OCI-LY1 (cell line): ENCODE results near the gene NALCN.

ENCODE experiments used
- H2AFZ ChIP-seq: fragments of 200-600 bp; sonication (generic), shearing (Covaris generic); 2 replicates; pipeline ENCODE4 v1.6.0; 2014; ENCODE audit warnings: antibody characterized with exemption, mild to moderate bottlenecking, low read length
- H3F3A ChIP-seq: fragments of 200-600 bp; sonication (generic), shearing (Covaris generic); 2 replicates; pipeline ENCODE4 v1.6.0; 2014; ENCODE audit warnings: mild to moderate bottlenecking, antibody characterized with exemption, low read length, moderate library complexity; ENCODE audit not compliant: insufficient read depth
- H3K27ac ChIP-seq: fragments of 200-600 bp; sonication (generic); 2 replicates; pipeline ENCODE4 v1.5.1; 2014; ENCODE audit warnings: low read length, mixed run types, mild to moderate bottlenecking, low read depth; ENCODE audit not compliant: poor library complexity, severe bottlenecking
- H3K27me3 ChIP-seq: fragments of 200-600 bp; sonication (generic); 2 replicates; pipeline ENCODE4 v1.6.0; 2014; ENCODE audit warnings: antibody characterized with exemption, mild to moderate bottlenecking, low read length, moderate library complexity; ENCODE audit not compliant: insufficient read depth
- H3K36me3 ChIP-seq: fragments of 200-600 bp; sonication (generic); 2 replicates; pipeline ENCODE4 v1.6.1; 2014; ENCODE audit warnings: mild to moderate bottlenecking, antibody characterized with exemption, low read length, moderate library complexity, mixed read lengths; ENCODE audit not compliant: insufficient read depth
- H3K4me1 ChIP-seq: fragments of 200-600 bp; sonication (generic); 2 replicates; pipeline ENCODE4 v1.5.1; 2014; ENCODE audit warnings: mild to moderate bottlenecking, low read length, moderate library complexity; ENCODE audit not compliant: insufficient read depth, severe bottlenecking
- H3K4me2 ChIP-seq: fragments of 200-600 bp; sonication (generic), shearing (Covaris generic); 2 replicates; pipeline ENCODE4 v1.6.1; 2014; ENCODE audit warnings: low read length
- H3K4me3 ChIP-seq: fragments of 200-600 bp; sonication (generic); 2 replicates; pipeline ENCODE4 v1.5.1; 2014; ENCODE audit warnings: low read length, low read depth, mild to moderate bottlenecking, mixed read lengths; ENCODE audit not compliant: poor library complexity, severe bottlenecking
- H3K79me2 ChIP-seq: fragments of 200-600 bp; shearing (Covaris generic); 2 replicates; pipeline ENCODE4 v1.6.1; 2016; ENCODE audit warnings: mixed run types, low read length, mixed read lengths; ENCODE audit not compliant: insufficient read depth
- H3K9ac ChIP-seq: fragments of 200-600 bp; sonication (generic), shearing (Covaris generic); 2 replicates; pipeline ENCODE4 v1.6.1; 2014; ENCODE audit warnings: mild to moderate bottlenecking, low read length, mixed read lengths
- H3K9me2 ChIP-seq: fragments of 200-600 bp; sonication (generic), shearing (Covaris generic); 2 replicates; pipeline ENCODE4 v1.6.1; 2014; ENCODE audit warnings: low read depth, mild to moderate bottlenecking, low read length, mixed read lengths
- H3K9me3 ChIP-seq: fragments of 200-600 bp; shearing (Covaris generic); 2 replicates; pipeline ENCODE4 v1.6.1; 2014; ENCODE audit warnings: low read length, mixed read lengths
- H4K20me1 ChIP-seq: fragments of 200-600 bp; sonication (generic), shearing (Covaris generic); 2 replicates; pipeline ENCODE4 v1.6.0; 2016; ENCODE audit warnings: mild to moderate bottlenecking, low read length; ENCODE audit not compliant: insufficient read depth
- CTCF ChIP-seq: fragments of 200-600 bp; sonication (generic), shearing (Covaris generic); IDR thresholded peaks from 2 replicates; pipeline ENCODE4 v1.5.1; 2017; ENCODE audit warnings: mild to moderate bottlenecking, antibody characterized with exemption, low read length, moderate library complexity, mixed read lengths
- EZH2 ChIP-seq: fragments of 200-600 bp; sonication (generic), shearing (Covaris generic); IDR thresholded peaks from 2 replicates; pipeline ENCODE4 v1.8.0; 2017; ENCODE audit warnings: borderline replicate concordance, mixed run types, mild to moderate bottlenecking, antibody characterized with exemption, low read length, moderate library complexity, mixed read lengths

The NALCN gene

DNA sequence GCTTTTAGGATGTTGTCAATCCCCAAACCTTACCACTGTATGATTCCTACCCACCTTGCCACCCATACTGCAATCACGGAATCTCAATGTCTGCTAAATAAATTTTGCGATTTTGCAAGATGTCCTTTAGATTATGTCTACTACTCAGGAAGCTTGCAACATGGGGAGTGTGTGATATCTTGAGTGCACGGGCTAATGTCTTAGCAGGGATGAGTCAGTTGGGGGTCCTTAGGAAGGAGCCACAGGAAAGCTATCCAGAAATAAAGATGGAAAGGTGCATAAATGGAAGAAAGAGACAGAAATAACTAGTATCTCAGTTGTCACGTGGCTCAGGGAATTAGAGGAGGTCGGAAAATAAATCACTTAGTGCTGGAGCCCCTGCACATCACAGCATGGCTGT, 77.1 kb downstream of the NALCN start:
- H3K9me3 ChIP-seq, result no peaks in the 10 kb centered on the region
- no peak overlapping the region for H3K9ac ChIP-seq
- no peaks in the 10 kb centered on the region for H3K9me2 ChIP-seq
- TF ChIP-seq EZH2 (no peak), CTCF (no peak)
- no peak overlapping the region for H3K4me3 ChIP-seq
- H3K4me1 ChIP-seq, result no peaks in the 10 kb centered on the region
- no peaks in the 10 kb centered on the region for H3K27me3 ChIP-seq
- no peaks in the 10 kb centered on the region for H3K36me3 ChIP-seq
- no peak overlapping the region for H2AFZ ChIP-seq
- H3K4me2 ChIP-seq, result no peak overlapping the region
- H3K27ac ChIP-seq, result no peak overlapping the region
- H4K20me1 ChIP-seq, result no peaks in the 10 kb centered on the region
- H3K79me2 ChIP-seq, result no peaks in the 10 kb centered on the region
- H3F3A ChIP-seq, result no peaks in the 10 kb centered on the region

DNA sequence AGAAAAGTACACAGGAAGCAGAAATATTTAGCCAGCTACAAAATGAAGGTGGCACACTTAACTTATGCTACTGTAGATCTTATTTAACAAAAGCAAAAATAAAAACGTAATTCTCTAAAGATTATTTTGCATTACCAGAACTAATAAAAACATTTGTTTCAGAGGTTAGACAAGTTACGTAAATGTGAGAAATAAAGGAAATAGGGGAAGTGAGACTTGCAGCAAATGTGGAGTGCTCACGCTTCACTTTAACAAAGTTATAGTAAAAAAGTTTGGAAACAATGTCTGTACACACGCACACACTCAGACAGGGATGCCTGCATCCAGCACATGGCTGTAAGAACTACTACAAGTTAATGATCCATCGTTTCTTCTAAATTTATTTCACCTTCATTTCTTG, 83.7 kb downstream of the NALCN start:
- TF ChIP-seq CTCF (no peak), EZH2 (no peak)
- H3K36me3 ChIP-seq, result no peaks in the 10 kb centered on the region
- no peak overlapping the region for H3K27ac ChIP-seq
- H3F3A ChIP-seq, result no peaks in the 10 kb centered on the region
- H3K27me3 ChIP-seq, result no peaks in the 10 kb centered on the region
- no peak overlapping the region for H3K4me3 ChIP-seq
- H2AFZ ChIP-seq, result no peak overlapping the region
- H3K4me2 ChIP-seq, result no peak overlapping the region
- H3K4me1 ChIP-seq, result no peaks in the 10 kb centered on the region
- H3K9me2 ChIP-seq, result no peaks in the 10 kb centered on the region
- H4K20me1 ChIP-seq, result no peaks in the 10 kb centered on the region
- no peak overlapping the region for H3K9ac ChIP-seq
- no peaks in the 10 kb centered on the region for H3K79me2 ChIP-seq
- H3K9me3 ChIP-seq, result no peaks in the 10 kb centered on the region

DNA sequence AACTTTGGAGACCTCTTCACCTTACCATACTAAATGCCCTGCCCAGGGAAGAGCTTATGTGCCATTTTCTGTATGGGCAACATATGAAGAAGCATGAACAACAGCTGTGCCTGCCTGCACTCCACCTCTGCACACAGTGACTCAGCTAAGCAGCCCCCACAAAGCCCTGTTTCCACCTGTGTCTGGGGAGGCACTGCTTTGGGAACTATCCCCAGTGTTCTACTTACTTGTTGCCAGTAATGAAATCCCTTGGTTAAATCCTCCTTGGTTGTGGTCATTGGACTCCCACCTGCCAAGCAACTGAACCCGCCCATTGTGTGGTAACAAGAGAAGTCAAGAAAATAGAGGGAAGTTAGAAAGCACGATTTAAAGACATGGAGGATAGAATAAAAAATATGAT, 84.6 kb downstream of the NALCN start:
- Histone ChIP-seq H3K4me3 (no peak overlapping the region), H3K4me1 (no peaks in the 10 kb centered on the region), H3K79me2 (no peaks in the 10 kb centered on the region), H3K36me3 (no peaks in the 10 kb centered on the region), H3K27me3 (no peaks in the 10 kb centered on the region), H3K9ac (no peak overlapping the region), H3F3A (no peaks in the 10 kb centered on the region), H3K9me3 (no peaks in the 10 kb centered on the region), H2AFZ (no peak overlapping the region), H3K27ac (no peak overlapping the region), H3K9me2 (no peaks in the 10 kb centered on the region), H4K20me1 (no peaks in the 10 kb centered on the region), H3K4me2 (no peak overlapping the region)
- TF ChIP-seq CTCF (no peak), EZH2 (no peak)

DNA sequence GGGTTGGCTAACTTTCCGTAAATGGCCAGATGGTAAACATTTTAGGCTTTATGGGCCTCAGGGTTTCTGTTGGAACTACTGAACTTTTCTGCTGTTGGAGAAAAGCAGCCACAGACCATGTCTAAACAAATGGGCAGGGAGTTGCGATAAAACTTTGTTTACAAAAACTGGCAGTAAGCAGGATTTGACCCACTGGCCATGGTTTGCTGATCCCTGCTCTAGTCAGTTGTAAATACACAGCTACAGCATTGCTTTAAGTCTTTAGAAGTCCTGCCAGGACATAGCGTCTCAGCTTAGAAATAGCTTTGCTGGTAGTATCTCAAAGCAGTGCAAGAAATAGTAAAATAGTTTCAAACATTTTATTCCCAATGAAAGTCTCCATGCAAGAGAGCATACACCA, 88.4 kb downstream of the NALCN start:
- H3K4me2 ChIP-seq, result no peak overlapping the region
- no peak overlapping the region for H3K9ac ChIP-seq
- H3F3A ChIP-seq, result no peaks in the 10 kb centered on the region
- H2AFZ ChIP-seq, result no peak overlapping the region
- H3K79me2 ChIP-seq, result no peaks in the 10 kb centered on the region
- TF ChIP-seq CTCF, result no peak
- TF ChIP-seq EZH2, result no peak
- H3K27ac ChIP-seq, result no peak overlapping the region
- H3K27me3 ChIP-seq, result no peaks in the 10 kb centered on the region
- no peaks in the 10 kb centered on the region for H4K20me1 ChIP-seq
- H3K9me2 ChIP-seq, result no peaks in the 10 kb centered on the region
- H3K4me1 ChIP-seq, result no peaks in the 10 kb centered on the region
- H3K36me3 ChIP-seq, result no peaks in the 10 kb centered on the region
- H3K4me3 ChIP-seq, result no peak overlapping the region
- no peaks in the 10 kb centered on the region for H3K9me3 ChIP-seq
